IPS DF 6.9 (cell line): ENCODE data around the gene FLVCR1.

Source experiments
- DNase-seq: peaks from one replicate; pipeline ENCODE4 v3.0.0-alpha.2; 2013; ENCODE audit warnings: low read depth, low spot score
- H3K27ac ChIP-seq: one replicate; pipeline ENCODE4 v1.5.1; 2013; ENCODE audit warnings: low read length, control low read depth
- H3K27me3 ChIP-seq: 2 replicates; pipeline ENCODE4 v1.6.1; 2013; ENCODE audit warnings: mild to moderate bottlenecking, low read length; ENCODE audit not compliant: control insufficient read depth, insufficient read depth
- H3K36me3 ChIP-seq: 2 replicates; pipeline ENCODE4 v1.6.1; 2013; ENCODE audit warnings: low read length; ENCODE audit not compliant: control insufficient read depth, insufficient read depth
- H3K4me1 ChIP-seq: 2 replicates; pipeline ENCODE4 v1.6.1; 2013; ENCODE audit warnings: low read length; ENCODE audit not compliant: control insufficient read depth, insufficient read depth
- H3K4me3 ChIP-seq: 2 replicates; pipeline ENCODE4 v1.5.1; 2013; ENCODE audit warnings: mild to moderate bottlenecking, low read length
- H3K9me3 ChIP-seq: 2 replicates; pipeline ENCODE4 v1.6.1; 2013; ENCODE audit warnings: low read length, inconsistent platforms; ENCODE audit not compliant: control insufficient read depth, insufficient read depth
- WGBS: extraction: QIAGEN DNeasy Blood & Tissue Kit; methylation state at CpG from one replicate; pipeline ENCODE4 v1.1.7; 2013; ENCODE audit warnings: mixed read lengths, missing lambda C conversion rate; ENCODE audit not compliant: insufficient read length, insufficient coverage; 5-methylcytosine and 5-hydroxymethylcytosine counted together

FLVCR1 gene

DNA sequence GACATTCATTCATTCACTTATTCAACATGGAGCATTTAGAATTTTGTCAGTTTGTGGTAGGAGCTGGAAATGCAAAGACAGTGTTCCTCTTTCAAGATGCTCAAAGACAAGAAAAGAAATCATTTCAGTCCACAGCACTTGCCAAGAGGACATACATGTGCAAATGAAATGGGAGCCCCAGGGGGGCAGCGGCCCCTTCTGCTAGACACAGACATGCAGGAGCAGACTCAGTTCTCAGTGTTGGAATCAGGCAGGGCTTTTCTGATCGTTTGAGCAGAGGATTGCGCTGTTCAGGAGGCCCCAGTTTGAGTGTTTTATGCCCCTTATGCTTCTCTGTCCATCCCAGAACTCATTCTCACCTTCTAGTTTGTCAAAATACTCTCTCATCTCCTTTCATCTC, 56.7 kb downstream of the FLVCR1 start:
- no peaks in the 10 kb centered on the region for H3K9me3 ChIP-seq
- no peaks in the 10 kb centered on the region for H3K36me3 ChIP-seq
- no peak for DNase-seq
- H3K27ac ChIP-seq, result peak overlapping the region; percentile 65
- H3K4me1 ChIP-seq, result peaks cover 9% of the 10 kb centered on the region; the same call in 1 of the 2 replicates
- H3K27me3 ChIP-seq, result no peaks in the 10 kb centered on the region
- WGBS, result no CpG with 5 or more reads among the region's 3 CpGs
- H3K4me3 ChIP-seq, result peak overlapping the region; percentile 20; the same call in 1 of the 2 replicates

DNA sequence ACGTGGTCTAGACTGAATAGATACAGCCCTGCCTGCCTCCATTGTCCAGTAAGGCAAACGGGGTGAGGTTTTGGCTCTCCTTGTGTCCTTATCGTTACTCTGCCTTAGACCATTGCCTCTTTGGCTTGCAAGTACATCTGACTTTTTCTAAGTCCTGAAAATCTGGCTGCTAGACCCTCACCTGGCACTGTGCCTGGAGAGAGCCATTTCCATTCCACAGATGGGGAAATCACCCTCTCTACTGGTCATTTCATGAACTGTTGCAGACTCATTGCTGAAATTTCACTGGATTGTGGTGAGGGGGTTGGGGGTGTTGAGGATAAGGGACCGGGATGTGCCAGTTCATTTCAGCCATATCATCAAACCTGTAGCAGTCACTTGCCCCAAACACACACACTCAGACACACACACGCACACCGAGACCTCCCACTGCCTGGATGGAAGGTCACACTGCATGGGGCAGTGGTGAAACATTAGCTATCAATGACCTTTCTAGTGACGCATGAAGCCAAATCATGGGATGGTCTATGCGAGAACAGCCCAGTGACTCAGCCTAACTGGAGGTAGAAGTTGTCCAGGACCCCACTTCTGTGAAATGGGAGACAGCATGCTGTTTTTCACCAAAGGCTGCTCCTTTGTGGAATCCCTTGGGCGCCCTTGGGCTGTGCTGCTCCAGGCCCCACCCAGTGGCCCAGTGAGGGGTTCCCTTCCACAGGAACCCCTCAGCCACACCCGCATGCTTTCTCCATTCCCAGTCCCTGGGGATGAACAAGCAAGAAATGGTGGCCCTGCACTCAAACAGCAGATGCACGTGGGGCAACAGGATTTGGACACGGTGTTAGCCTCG, 57.4 kb downstream of the FLVCR1 start:
- Histone ChIP-seq H3K36me3 (no peaks in the 10 kb centered on the region), H3K4me3 (no peak overlapping the region), H3K27me3 (no peaks in the 10 kb centered on the region), H3K9me3 (no peaks in the 10 kb centered on the region), H3K27ac (peak overlapping the region; percentile 65), H3K4me1 (peaks cover 9% of the 10 kb centered on the region; the same call in 1 of the 2 replicates)
- DNase-seq, result no peak
- WGBS, result no CpG with 5 or more reads among the region's 13 CpGs

GRCh38 chr1:212916481-212917133, 58.5 kb downstream of the FLVCR1 start:
- DNase-seq, result peak; percentile 81
- Histone ChIP-seq H3K36me3 (no peaks in the 10 kb centered on the region), H3K9me3 (no peaks in the 10 kb centered on the region), H3K27ac (no peak overlapping the region), H3K27me3 (no peaks in the 10 kb centered on the region), H3K4me3 (no peak overlapping the region; the same call in 1 of the 2 replicates), H3K4me1 (peaks cover 9% of the 10 kb centered on the region; the same call in 1 of the 2 replicates)
- WGBS, result no CpG with 5 or more reads among the region's 23 CpGs

GRCh38 chr1:212917134-212917485, 59.0 kb downstream of the FLVCR1 start:
- no peak for DNase-seq
- Histone ChIP-seq H3K27ac (no peak overlapping the region), H3K36me3 (no peaks in the 10 kb centered on the region), H3K9me3 (no peaks in the 10 kb centered on the region), H3K27me3 (no peaks in the 10 kb centered on the region), H3K4me3 (no peak overlapping the region; the same call in 1 of the 2 replicates), H3K4me1 (peaks cover 9% of the 10 kb centered on the region; the same call in 1 of the 2 replicates)
- no CpG with 5 or more reads among the region's 9 CpGs for WGBS

GRCh38 chr1:212917858-212918257, 59.8 kb downstream of the FLVCR1 start:
- H3K4me1 ChIP-seq, result peaks cover 10% of the 10 kb centered on the region; the same call in 1 of the 2 replicates
- no peaks in the 10 kb centered on the region for H3K36me3 ChIP-seq
- H3K27me3 ChIP-seq, result no peaks in the 10 kb centered on the region
- no peak overlapping the region for H3K27ac ChIP-seq
- no peaks in the 10 kb centered on the region for H3K9me3 ChIP-seq
- no peak for DNase-seq
- no CpG with 5 or more reads among the region's 5 CpGs for WGBS
- H3K4me3 ChIP-seq, result no peak overlapping the region

GRCh38 chr1:212918824-212919223, 60.7 kb downstream of the FLVCR1 start:
- Histone ChIP-seq H3K9me3 (no peaks in the 10 kb centered on the region), H3K36me3 (no peaks in the 10 kb centered on the region), H3K4me3 (no peak overlapping the region), H3K4me1 (peaks cover 10% of the 10 kb centered on the region; the same call in 1 of the 2 replicates), H3K27me3 (no peaks in the 10 kb centered on the region), H3K27ac (no peak overlapping the region)
- no peak for DNase-seq
- WGBS, result no CpG with 5 or more reads among the region's 2 CpGs

- no CpG with 5 or more reads among the region's 7 CpGs for WGBS
- Histone ChIP-seq H3K4me3 (no peak overlapping the region), H3K9me3 (no peaks in the 10 kb centered on the region), H3K27me3 (no peaks in the 10 kb centered on the region), H3K4me1 (peaks cover 8% of the 10 kb centered on the region; the same call in 1 of the 2 replicates), H3K36me3 (no peaks in the 10 kb centered on the region), H3K27ac (no peak overlapping the region)
- no peak for DNase-seq
Measured at GRCh38 chr1:212920246-212920645, 62.2 kb downstream of the FLVCR1 start.

GRCh38 chr1:212920896-212921295, 62.8 kb downstream of the FLVCR1 start:
- no peak for DNase-seq
- no CpG with 5 or more reads among the region's 6 CpGs for WGBS
- Histone ChIP-seq H3K9me3 (no peaks in the 10 kb centered on the region), H3K36me3 (no peaks in the 10 kb centered on the region), H3K27ac (no peak overlapping the region), H3K4me3 (no peak overlapping the region), H3K27me3 (no peaks in the 10 kb centered on the region), H3K4me1 (peaks cover 3% of the 10 kb centered on the region; the same call in 1 of the 2 replicates)

DNA sequence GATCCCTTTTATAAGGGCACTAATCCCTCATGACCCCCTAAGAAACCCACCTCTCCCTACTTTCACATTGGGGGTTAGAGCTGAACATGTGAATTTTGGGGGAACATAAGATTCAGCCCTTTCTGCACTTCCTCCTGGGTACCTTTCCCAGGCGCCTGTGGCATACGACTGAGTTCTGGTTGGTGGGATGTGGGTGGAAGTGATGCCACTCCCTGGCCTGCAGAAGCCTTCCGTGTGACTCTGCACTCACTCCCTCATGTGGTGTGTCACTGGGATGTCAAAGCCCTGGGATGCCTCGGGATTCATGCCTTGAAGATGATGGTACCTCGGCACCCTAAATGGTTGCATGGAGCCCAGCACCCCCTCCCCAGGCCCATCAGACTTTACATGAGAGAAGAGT, 63.9 kb downstream of the FLVCR1 start:
- DNase-seq, result no peak
- Histone ChIP-seq H3K9me3 (no peaks in the 10 kb centered on the region), H3K36me3 (no peaks in the 10 kb centered on the region), H3K27me3 (no peaks in the 10 kb centered on the region), H3K4me3 (no peak overlapping the region), H3K4me1 (peaks cover 2% of the 10 kb centered on the region; the same call in 1 of the 2 replicates), H3K27ac (no peak overlapping the region)
- WGBS, result no CpG with 5 or more reads among the region's 5 CpGs

GRCh38 chr1:212926372-212926771, 68.3 kb downstream of the FLVCR1 start:
- no peaks in the 10 kb centered on the region for H3K9me3 ChIP-seq
- no peak overlapping the region for H3K27ac ChIP-seq
- no peak for DNase-seq
- H3K27me3 ChIP-seq, result no peaks in the 10 kb centered on the region
- no peak overlapping the region for H3K4me3 ChIP-seq
- no peaks in the 10 kb centered on the region for H3K36me3 ChIP-seq
- H3K4me1 ChIP-seq, result peaks cover 7% of the 10 kb centered on the region; the same call in 1 of the 2 replicates
- no CpG with 5 or more reads among the region's 6 CpGs for WGBS
